HG03196 (cell line): ENCODE results near the gene ZNF174.

Experiments used
- ATAC-seq: cut with Tn5 transposase; IDR thresholded peaks from one replicate; pipeline ENCODE4 v1.9.1; 2021; ENCODE audit not compliant: unreplicated experiment

ZNF174 gene

DNA sequence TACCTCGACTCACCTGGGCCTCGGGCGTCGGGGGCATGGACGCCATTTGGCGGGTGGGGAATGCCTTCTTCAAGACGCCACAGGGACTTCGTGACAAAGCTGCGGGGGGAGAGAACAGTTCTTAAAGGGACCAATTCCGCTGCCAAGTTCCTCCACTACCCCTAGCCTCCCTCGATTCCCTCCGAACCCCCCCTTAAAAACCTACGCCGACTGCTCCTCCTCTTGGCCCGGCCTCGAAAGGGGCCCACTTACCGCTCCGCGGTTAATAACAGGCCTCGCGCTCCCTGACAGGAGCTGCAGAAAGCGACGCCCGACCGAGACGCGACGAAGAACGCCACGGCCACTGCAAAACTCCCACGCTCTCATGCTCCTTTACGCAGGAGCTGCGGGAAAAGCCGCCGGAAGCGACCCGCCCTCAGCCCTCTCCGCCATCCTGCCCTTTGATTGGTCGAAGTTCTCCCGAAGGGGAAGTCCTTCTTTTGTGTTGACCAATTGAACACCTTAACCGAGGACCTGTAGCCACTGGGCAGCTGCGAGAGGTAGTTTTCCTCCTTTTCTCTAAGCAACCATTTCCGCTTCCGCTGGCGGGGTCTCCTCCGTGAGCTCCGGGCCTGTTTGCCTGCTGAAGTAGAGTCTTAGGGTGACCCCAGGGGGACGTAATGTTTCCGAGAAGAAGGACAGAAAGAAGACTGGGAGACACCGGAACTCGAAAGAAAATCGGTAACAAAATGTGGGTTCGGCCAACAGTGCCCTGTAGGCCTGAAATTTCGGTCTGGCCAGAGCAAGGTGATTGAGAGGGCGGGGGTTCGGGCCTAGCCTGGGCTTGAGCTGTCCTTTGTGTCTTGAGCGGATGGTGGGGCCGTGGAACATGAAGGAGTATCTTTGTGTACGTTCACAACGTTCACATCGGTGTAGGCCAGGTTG is 42.4 kb downstream of the ZNF174 start, which contains the start of the genes NAA60 and ZNF597:
NAA60 (plus strand) TSS at position 573 of the 924 bp plus-strand sequence. CDS start 32,548 bp downstream, outside the sequence.
ZNF597 (minus strand) TSS at position 397 of the 924 bp plus-strand sequence; CDS start at position 46, 351 bp downstream.
- peak; percentile 80 for ATAC-seq

DNA sequence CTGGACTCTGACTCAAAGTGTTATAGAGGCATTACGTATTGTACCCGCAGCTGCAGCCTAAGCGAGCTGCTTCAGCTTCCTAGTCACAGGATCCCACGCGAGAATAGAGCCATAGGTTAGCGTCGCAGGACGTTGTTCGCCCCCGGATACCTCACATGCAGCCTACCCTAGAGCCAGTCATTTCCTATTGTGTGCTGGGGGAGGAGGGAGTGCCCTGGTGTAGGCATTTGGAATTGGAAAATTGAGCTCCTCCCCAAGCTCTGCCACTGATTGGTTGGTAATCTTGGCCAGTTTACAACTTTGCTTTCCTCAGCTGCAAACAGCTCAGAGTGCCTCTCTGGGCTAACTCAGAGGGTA is 43.0 kb downstream of the ZNF174 start:
- peak; percentile 27 for ATAC-seq

DNA sequence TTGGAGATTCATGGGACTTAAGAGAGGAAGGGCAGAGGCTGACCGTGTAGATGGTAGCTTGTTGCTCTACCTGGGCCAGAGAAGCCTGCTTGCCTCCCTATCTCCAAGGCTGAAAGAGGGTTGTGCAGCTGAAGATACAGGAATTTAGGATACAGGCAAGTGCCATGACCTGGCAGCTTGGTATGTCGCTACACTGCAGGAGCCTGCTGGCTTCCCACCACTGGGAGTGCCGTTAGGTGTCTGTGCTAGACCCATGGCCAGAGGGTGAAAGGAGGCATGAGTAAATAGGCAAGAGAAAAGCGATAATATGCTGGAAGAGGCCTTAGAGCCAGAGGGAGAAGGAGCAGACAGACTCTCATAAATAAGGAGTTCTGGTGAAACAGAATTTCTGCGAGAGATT is 53.1 kb downstream of the ZNF174 start:
- no peak for ATAC-seq

DNA sequence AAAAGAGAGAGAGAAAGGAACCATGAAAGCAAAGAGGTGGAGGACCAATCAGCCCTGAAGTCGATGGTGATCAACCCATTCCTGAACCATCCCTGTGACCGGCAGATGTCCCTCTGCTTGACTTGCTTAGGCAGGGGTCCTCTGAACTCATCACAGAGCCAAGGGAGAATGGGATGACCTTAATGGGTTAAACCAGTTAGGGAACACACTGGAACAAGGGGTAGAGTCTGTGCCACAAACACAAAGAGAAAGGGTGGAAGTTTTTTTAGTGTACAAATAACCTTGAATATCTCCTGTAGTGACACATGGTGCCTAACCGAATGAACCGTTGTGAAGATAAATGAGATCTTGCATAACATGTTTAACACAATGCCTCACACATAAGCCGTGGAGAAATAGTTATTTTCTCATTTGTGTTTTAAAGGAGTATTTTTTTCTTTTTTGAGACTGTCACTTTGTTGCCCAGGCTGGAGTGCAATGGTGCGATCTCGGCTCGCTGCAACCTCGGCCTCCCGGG is 53.7 kb downstream of the ZNF174 start:
- no peak for ATAC-seq

DNA sequence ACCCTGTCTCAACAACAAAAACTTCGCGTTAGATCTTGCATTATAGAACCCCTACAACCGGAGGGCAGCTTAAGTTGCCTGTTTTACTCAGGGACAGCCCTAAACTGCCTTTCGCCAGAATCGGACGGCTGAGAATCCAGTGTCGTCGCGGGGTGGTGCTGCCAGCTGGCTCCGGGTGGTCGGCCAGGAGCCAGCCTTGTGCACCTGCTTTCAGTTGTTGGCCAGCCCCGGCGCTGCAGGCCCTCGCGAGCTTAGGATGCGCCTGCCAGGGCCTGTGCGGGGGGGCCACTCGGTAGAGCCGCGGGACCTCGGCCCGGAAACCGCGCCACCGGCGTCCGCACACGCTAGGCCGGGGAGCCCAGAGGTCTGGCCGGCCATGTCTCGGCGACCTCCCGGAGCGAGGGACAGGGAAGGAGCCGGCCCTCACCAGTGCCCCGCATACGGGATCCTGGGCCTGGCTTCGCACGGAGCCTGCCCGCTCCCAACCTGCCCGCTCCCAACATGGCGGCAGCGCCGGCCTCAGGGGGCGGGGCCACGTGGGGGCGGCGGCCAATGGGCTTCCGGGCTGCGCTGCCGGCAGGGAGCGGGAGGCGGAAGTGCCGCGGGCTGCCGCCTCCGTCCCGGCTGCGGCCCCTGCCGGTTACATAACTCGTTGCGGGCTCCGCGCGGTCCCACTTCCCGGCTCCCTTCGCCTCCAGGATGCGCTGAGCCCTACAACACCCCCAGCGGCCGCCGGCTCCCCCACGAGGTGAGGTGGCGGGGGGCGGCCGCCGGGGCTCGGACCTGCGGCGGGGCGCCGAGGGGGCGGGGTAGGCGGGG is 56.6 kb downstream of the ZNF174 start:
- ATAC-seq: peak; percentile 77

DNA sequence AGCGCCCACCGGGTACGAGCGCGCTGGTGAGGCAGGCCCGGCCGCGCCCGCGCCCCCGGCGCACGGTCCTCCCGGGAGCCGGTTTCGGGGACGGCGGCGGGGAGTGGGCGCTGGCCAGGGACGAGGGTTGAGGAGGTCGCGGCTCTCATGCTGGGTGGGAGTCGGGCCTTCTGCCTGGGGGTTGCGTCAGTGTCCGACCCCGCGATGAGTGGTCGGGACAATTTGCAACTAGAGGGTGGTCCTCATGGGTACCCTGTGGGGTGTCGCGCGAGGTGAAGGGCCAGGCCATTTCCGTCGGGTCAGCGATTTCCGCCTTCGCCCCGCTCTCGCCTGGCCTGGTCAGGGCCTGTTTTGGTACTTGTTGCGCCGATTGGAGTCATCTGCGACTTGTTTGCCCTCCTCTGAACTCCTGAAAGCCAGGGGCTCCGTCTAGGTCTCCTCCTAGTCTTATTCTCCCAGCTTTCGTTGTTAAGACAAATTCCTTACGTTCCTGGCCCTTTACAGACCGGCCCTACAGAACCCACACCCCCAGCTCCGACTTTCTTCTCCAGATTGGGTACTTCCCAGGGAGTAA is 57.4 kb downstream of the ZNF174 start:
- peak; percentile 17 for ATAC-seq

DNA sequence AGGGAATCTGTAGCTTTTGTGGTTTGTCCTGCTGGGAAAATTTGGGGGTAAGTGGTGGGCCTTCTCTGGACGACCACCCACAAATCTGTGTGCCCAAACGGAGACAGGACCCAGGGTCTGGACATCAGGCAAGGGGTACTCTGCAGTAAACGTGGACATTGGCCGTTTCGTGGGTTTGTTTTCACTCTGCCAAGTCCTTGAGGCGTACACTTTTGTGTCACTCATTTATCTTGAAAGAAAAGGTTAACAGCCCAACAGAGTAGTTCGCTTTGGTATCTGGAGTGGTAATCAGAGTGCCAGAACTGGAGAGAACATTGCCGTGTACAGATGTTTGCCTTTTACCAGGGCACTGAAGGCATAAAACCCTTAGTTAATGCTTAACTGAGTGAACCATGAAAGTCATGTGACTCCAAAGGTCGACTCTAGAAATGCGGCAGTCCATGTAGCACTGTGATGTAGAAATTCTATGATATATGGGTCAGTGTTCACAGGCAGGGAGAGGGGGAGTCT is 57.9 kb downstream of the ZNF174 start:
- no peak for ATAC-seq
